NCI-H82 treated with DMSO at 0.1 percent for 48 hours (cell line): ENCODE measurements around the gene PFDN4.

Source experiments
- DNase-seq: peaks from one replicate; lab custom pipeline; 2025; ENCODE audit not compliant: unreplicated experiment; lab: John Stamatoyannopoulos, UW

PFDN4 gene

DNA sequence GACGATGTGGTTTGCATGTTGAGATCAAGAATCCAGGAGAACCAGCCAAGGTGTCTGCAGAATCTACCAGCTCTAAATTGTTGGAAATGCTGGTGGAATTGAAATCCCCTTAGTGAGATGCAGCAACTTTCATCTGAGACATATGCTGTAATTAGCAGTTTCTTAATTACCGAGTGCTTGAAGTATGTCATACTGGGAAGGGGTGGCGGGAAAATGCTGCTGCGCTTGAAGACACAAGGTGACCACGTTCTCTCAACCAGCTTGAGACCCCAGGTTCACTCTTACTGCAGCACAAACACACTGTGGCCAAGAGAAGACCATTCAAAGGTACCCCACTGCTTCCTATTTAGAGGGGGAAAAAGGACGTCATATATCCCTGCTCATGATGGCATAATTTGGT is 59.0 kb downstream of the PFDN4 start:
- no peak for DNase-seq

GRCh38 chr20:54267483-54268003 is 59.7 kb downstream of the PFDN4 start:
- no peak for DNase-seq

GRCh38 chr20:54268941-54269340 is 61.1 kb downstream of the PFDN4 start:
- no peak for DNase-seq
